Stimulated activated CD4-positive, alpha-beta T cell treated with anti-CD3 and anti-CD28 coated beads, Interleukin-1b, Interleukin-23, amount 100 ng/mL, for 48 hours (primary cell): Measurements from ENCODE around the gene SLC38A3.

Source experiments
- DNase-seq: peaks from one replicate; pipeline ENCODE4 v3.0.0-alpha.2; 2020

The SLC38A3 gene

GRCh38 chr3:50169232-50169832 is 35.7 kb upstream of the SLC38A3 start:
- no peak for DNase-seq

DNA sequence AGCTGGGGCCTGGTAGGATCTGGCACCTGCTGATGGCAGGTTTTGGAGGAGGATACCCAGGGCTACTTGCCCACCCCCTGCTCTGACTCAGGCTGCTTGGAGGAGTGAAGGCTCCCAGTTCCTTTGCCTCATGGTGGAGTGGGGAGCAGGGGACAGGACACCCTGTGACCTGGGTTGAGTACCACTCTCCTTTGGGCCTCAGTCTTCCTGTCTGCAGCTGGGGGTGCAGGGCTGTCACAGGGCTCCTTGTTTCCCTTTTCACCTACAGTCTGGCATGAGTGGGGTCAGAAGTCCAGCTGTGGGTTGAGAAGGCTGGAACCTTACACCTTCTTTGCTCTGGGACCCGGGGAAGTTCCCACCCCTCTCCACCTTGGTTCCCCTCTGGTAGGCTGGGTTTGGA is 35.2 kb upstream of the SLC38A3 start:
- DNase-seq, result no peak

DNA sequence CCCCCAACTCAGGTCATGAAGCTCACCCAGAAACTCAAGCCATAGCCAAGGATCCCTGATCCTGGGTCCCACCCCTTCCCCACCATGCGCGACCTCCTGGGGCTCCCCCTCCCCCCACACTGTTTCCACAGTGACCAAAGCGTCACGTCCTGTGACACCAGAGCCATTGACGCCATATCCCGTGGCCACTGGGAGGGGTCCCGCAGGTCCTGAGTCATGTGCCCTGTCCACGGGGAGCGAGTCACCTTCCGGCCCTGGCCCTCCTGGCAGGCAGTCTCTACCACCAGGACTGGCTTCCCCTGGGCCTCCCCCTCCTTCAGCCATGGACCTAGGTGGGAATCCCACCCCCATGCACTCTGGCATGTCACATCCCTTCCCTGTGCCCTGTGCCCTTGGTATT is 34.4 kb upstream of the SLC38A3 start:
- DNase-seq, result no peak

DNA sequence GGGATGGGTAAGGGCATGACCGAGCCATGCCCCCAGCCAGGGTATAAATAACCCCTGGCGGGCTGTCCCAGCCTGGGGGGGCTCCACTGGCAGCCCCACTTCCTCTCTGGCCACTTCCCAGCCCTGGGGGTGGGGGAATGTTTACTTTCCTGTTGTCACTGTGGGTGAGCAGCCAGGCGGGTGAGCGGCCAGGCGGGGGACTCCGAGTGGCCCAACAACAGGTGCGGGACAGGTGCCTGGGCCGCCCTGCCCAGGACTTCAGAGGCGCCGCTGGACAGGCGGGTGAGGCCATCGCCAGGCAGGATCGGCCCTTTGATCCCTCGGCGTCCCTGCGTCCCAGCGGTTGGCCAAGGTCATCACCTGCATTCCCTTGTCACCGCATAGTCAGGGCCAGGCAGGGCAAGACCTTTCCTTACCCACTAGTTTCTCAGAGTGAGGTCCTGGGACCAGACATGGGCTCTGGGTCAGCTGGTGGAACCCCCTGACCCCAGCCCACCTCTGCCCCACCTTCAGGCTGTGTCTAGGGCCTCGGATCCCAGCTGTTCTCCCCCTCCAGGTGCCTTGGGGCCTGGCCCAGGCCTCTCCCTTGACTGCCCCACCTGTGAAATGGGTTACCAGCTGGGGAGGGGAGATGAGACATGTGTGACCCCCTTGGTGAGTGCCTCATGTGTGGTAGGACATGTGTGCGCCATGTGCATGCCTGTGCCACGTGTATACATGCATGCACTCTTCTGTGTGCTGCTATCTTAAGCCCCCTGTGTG is 33.4 kb upstream of the SLC38A3 start:
- no peak for DNase-seq

GRCh38 chr3:50172626-50173220 is 32.3 kb upstream of the SLC38A3 start:
- DNase-seq, result no peak

DNA sequence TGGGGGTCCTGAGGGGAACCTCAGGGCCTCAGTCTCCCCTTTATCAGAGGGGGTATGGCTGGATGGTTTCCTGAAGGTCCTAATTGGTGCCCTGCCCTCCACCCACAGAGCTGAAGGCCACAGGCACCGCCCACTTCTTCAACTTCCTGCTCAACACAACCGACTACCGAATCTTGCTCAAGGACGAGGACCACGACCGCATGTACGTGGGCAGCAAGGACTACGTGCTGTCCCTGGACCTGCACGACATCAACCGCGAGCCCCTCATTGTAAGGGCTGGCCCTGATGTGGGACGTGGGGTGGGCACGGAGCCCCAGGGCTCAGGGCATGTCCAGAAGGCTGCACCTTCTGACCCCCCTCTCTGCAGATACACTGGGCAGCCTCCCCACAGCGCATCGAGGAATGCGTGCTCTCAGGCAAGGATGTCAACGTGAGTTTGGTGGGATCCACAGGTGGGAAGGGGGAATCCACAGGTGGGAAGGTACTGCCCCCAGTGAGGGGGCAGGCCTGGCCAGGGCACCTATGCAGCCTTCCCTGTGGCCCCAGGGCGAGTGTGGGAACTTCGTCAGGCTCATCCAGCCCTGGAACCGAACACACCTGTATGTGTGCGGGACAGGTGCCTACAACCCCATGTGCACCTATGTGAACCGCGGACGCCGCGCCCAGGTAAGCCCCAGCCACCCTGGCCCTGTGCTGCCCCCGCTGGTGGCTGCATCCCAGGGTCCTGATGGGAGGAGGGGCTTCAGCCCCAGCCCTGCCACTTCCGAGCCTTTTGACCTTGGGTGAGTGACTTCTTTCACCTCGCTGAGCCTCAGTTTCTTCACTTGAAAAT is 31.2 kb upstream of the SLC38A3 start:
- DNase-seq, result no peak

DNA sequence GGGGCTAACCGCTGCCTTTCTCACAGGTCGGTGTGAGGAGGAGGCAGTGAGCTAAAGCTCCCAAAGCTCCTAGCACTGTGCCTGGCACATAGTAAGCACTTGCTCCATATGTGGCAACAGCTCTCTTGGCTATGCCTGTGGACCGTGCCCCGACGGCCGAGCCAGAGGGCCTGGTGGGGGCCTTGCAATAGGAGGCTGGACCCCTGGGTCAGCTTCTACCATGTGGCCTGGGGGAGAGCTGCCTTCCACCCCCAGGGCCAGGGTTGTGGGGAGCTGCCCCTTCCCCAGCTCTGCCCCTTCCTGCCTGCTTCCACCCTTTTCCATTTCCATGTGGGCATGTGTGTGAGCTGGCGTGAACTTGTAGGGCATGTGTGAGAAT is 30.6 kb upstream of the SLC38A3 start:
- no peak for DNase-seq

DNA sequence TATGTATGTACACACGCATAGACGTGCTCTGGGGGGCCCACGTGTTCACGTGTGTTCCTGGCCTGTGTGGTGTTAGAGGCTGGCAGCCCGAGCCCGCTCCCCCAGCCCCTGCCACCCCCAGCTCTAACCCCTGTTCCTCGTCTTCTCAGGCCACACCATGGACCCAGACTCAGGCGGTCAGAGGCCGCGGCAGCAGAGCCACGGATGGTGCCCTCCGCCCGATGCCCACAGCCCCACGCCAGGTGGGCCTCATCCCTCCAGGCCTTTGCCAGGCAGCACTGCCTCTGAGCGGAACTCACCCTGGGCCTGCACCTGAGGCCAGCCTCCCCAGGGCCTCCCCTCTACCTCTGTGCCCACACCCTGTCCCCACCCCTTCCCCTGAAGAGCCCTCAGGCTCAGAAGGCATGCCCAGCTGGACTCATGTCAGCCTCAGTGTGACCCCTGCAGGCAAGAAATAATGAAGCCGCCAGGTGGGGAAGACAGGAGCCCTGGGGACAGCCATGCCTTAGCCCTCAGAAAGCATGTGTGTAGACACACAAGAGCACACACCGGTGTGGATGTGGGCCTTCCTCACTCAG is 30.0 kb upstream of the SLC38A3 start:
- no peak for DNase-seq

DNA sequence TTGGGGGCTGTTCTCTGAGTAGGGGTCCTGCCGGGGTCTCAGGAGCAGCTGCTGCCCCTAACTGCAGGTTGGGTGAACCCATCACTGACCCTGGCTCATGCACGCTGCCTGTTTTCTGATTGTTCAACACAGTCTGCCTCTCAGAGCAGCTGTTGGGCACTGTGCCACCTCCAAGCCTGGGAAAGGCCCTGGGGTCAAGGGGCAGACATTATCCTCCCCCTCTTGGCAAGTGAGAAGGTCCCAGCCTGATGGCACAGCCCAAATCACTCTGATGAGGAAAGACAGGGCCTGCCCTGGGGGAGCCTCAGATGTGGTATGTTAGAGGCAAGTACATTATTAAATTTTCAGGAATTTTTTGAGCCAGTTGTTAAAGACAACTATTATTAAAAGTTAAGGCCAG is 27.7 kb upstream of the SLC38A3 start:
- DNase-seq, result no peak

DNA sequence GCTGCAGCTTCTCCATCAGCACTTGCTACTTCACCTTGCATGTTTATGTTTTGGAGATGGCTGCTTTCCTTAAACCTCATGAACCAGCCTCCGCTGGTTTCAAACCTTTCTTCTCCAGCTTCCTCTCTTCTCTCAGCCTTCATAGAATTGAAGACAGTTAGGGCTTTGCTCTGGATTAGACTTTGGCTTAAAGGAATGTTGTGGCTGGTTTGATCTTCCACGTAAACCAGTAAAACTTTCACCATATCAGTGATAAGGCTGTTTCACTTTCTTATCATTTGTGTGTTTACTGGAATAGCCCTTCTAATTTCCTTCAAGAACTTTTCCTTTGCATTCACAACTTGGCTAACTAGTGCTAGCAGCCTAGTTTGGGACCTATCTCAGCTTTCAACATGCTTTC is 25.4 kb upstream of the SLC38A3 start:
- DNase-seq, result no peak

DNA sequence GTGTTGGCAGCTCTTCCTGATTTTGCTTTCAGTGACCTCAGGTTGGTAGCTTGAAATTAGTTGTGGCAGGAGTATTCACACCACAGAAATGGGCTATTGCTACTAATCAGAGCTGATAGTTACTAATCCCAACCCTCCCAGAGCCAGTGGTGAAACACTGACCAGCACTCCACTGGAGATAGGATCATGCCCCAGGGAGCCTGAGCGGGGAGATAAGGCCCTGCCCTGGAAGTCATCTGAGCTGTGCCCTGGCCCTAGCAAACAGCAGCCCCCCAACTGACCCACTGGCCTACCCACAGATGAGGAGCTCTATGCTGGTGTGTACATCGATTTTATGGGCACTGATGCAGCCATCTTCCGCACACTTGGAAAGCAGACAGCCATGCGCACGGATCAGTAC is 23.1 kb upstream of the SLC38A3 start:
- DNase-seq, result no peak

GRCh38 chr3:50182533-50183099 is 22.5 kb upstream of the SLC38A3 start:
- DNase-seq, result no peak

- DNase-seq, result no peak
Observed at GRCh38 chr3:50183755-50184154, 21.3 kb upstream of the SLC38A3 start.

DNA sequence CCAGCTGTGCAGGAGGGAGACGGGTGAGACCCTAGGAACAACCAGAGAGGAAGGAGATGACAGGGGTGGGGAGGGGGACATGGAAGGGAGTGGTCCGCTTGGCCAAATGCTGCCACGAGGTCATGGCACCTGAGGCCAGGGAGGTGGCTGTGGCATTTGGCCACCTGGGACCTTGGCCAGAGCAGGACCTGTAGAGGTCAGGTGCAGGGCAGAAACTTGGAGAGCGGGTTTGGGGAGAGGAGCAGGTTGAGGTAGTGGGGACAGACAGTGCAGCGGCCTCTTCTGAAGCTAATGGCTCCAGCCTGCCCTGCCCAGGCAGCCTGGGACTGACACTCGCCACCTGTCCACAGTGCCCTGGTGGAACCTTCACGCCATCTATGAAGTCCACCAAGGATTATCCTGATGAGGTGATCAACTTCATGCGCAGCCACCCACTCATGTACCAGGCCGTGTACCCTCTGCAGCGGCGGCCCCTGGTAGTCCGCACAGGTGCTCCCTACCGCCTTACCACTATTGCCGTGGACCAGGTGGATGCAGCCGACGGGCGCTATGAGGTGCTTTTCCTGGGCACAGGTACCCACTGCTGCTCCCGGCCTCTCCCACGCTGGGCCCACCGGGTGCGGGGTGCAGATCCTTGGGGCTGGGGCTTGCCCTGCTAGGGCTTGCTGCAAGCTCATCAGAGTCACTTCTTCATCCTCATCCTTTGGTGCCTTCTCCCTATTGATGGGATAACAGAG is 20.7 kb upstream of the SLC38A3 start:
- DNase-seq, result no peak

DNA sequence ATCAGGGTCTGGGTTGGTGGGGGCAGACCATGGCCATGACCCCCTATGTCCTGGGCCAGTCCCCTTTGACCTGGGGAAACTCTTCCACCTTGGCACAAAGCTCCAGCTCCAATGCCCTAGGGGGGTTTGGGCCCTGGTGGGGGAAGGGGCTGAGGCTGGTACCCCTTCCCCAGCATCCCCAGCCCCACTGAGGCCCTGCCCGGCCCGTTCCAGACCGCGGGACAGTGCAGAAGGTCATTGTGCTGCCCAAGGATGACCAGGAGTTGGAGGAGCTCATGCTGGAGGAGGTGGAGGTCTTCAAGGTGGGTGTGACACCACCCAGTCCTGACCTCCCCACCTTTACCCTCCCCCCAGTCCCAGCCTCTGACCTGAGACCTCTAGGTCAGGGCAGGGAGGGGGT is 19.8 kb upstream of the SLC38A3 start:
- DNase-seq, result no peak

DNA sequence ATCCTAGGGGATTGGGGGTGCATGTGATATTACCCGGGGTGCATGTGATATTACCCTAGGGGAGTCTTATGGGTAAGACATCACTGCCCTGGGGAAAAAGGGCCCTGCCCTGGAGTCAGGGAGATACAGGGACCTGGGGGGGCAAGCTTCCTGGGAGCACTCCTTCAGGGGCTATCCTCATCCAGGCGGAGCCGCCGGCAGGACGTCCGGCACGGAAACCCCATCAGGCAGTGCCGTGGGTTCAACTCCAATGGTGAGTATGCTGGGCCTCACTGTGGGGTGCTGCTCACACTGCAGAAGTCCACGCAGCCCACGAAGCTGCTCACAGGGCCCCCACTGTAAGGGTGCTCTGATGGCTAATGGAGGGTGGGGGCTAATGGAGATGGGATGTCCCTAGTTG is 19.0 kb upstream of the SLC38A3 start:
- DNase-seq, result no peak

DNA sequence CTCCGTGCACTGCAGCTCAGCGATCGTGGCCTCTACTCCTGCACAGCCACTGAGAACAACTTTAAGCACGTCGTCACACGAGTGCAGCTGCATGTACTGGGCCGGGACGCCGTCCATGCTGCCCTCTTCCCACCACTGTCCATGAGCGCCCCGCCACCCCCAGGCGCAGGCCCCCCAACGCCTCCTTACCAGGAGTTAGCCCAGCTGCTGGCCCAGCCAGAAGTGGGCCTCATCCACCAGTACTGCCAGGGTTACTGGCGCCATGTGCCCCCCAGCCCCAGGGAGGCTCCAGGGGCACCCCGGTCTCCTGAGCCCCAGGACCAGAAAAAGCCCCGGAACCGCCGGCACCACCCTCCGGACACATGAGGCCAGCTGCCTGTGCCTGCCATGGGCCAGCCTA is 17.3 kb upstream of the SLC38A3 start:
- DNase-seq, result no peak

DNA sequence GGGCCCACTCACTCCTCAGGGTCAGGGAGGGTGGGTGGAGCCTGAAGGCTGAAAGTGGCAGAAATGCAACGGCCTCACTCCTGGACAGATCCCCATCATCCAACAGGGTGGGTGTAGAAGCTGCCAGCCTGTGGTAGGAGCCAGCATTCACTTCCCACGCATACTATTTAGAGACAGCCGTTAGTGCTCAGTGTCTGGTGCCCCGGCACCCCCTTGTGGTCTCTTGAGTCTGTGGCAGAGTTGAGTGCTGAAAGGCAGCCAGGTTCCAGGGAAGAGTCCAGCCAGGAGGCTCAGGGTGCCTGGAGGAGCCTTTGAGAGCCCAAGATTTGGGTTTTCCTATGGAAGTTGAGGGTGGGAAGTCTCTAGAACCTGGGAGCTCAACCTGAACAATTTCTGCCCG is 15.8 kb upstream of the SLC38A3 start:
- DNase-seq, result peak; percentile 43

- DNase-seq, result no peak
Observed at GRCh38 chr3:50189989-50190388, 15.1 kb upstream of the SLC38A3 start.

GRCh38 chr3:50190936-50191660 is 14.0 kb upstream of the SLC38A3 start, which contains the start of gene GNAT1:
GNAT1 (plus strand) TSS chr3:50191610; CDS start chr3:50191726, 116 bp downstream.
- no peak for DNase-seq

DNA sequence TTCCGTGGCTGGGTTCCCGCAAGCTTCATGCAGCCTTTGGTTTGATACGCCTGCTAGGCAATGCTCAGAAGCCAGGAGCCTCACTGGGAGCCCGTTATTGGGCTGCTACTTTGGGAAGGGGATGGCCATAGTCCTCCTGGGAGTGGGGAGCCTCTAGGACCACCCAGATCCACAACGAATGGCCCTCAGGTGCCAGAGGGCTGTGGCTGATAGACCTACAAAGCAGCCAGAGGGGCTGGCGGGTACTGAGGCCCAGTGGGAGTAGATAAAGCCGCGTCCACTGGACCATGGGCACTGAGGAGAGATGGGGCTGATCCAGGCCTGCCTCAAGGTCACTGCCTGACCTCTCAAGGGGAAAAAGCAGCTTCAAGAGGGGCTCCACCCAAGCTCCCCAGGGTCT is 12.9 kb upstream of the SLC38A3 start:
- DNase-seq, result no peak
